ENCODE measurements around the gene NPAS3.

- TF ChIP-seq ELK4 (CRISPR knock-in tag; IDR thresholded peaks at IDR 0.05; ENCODE audit: borderline replicate concordance) (no peak), POLR2A (IDR thresholded peaks at IDR 0.05; ENCODE audit: insufficient read depth in 1 of 2, low read depth in 2 of 2, low read length in 2 of 2) (no peak)
- TF ChIP-seq, protein P1, sequence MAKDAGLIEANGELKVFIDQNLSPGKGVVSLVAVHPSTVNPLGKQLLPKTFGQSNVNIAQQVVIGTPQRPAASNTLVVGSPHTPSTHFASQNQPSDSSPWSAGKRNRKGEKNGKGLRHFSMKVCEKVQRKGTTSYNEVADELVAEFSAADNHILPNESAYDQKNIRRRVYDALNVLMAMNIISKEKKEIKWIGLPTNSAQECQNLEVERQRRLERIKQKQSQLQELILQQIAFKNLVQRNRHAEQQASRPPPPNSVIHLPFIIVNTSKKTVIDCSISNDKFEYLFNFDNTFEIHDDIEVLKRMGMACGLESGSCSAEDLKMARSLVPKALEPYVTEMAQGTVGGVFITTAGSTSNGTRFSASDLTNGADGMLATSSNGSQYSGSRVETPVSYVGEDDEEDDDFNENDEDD (CRISPR knock-in tag; IDR thresholded peaks at IDR 0.05; ENCODE audit: borderline replicate concordance), result no peak
These were observed 652.4 kb downstream of the NPAS3 start for GRCh38 chr14:33590891-33591630.

Data from HepG2 (cell line).